Activated B cell treated with CpG ODN at 0.5 μM for 24 hours (primary cell): ENCODE measurements around the gene LLPH. TPM values are rescaled to one million over a fixed set of nuclear protein-coding genes. Genes with fewer than 3 reads are reported as not detected.

Experiments
- ATAC-seq: fragments of 200-7000 bp; cut with Tn5 transposase; one replicate; pipeline ENCODE4 v1.10.0; 2021; ENCODE audit warnings: low read depth, mild to moderate bottlenecking, moderate library complexity
- CTCF ChIA-PET: fragments of 350-600 bp; sonication (Branson Sonifier 250); formaldehyde crosslinking; loops from one replicate; lab custom pipeline; 2021; ENCODE audit warnings: antibody characterized with exemption; lab: Charles Lee
- POLR2A ChIA-PET: fragments of 350-600 bp; sonication (Branson Sonifier 250); formaldehyde crosslinking; loops from one replicate; lab custom pipeline; 2021; ENCODE audit warnings: antibody characterized with exemption; lab: Charles Lee
- DNase-seq: peaks from one replicate; pipeline ENCODE4 v3.0.0; 2022
- H3K27ac Mint-ChIP-seq: one replicate; pipeline ENCODE4 v1.8.0; 2020; ENCODE audit warnings: mixed read lengths
- H3K27me3 Mint-ChIP-seq: one replicate; pipeline ENCODE4 v1.8.0; 2021; ENCODE audit warnings: mixed read lengths
- H3K36me3 Mint-ChIP-seq: one replicate; pipeline ENCODE4 v1.8.0; 2021; ENCODE audit warnings: low read depth, mixed read lengths
- H3K4me1 Mint-ChIP-seq: one replicate; pipeline ENCODE4 v1.8.0; 2021; ENCODE audit warnings: mixed read lengths
- H3K4me3 Mint-ChIP-seq: one replicate; pipeline ENCODE4 v1.8.0; 2020; ENCODE audit warnings: mild to moderate bottlenecking, mixed read lengths
- H3K9me3 Mint-ChIP-seq: one replicate; pipeline ENCODE4 v1.8.0; 2020; ENCODE audit warnings: mixed read lengths
- CTCF ChIP-seq: fragments of 200-600 bp; IDR thresholded peaks from one replicate; pipeline ENCODE4 v1.8.0; 2022; ENCODE audit warnings: antibody characterized with exemption, mild to moderate bottlenecking
- intact Hi-C: fragments of 100-400 bp; cut with micrococcal nuclease; formaldehyde crosslinking; loops from one replicate; pipeline ENCODE4 v1.15.1; 2024
- total RNA-seq: library from RNA; stranded (reverse); gene quantifications from 2 replicates; pipeline ENCODE4 v1.2.3, GENCODE V29; 2022

Gene LLPH
- total RNA-seq, 1 donor from 2014 or later, result 29.5 TPM

GRCh38 chr12:66082744-66083143, 47.8 kb downstream of the LLPH start:
- H3K4me1 Mint-ChIP-seq, result no peaks in the 10 kb centered on the region
- intact Hi-C loops, result no loop called here
- H3K36me3 Mint-ChIP-seq, result no peaks in the 10 kb centered on the region
- ATAC-seq, result no peak
- H3K4me3 Mint-ChIP-seq, result no peak overlapping the region
- TF ChIP-seq CTCF, result no peak
- CTCF ChIA-PET, result no interaction called here
- H3K27me3 Mint-ChIP-seq, result peaks cover 15% of the 10 kb centered on the region
- DNase-seq, result no peak
- peaks cover 2% of the 10 kb centered on the region for H3K9me3 Mint-ChIP-seq
- H3K27ac Mint-ChIP-seq, result no peak overlapping the region
- POLR2A ChIA-PET, result no interaction called here

- Mint-ChIP-seq H3K9me3 (peaks cover 2% of the 10 kb centered on the region), H3K4me1 (no peaks in the 10 kb centered on the region), H3K27me3 (peaks cover 10% of the 10 kb centered on the region), H3K27ac (no peak overlapping the region), H3K4me3 (no peak overlapping the region), H3K36me3 (no peaks in the 10 kb centered on the region)
- POLR2A ChIA-PET, result no interaction called here
- CTCF ChIA-PET, result interaction anchor here (0.7 kb wide), 1 partner anchor 8 kb away, joined by 3 read pairs; no protein-coding TSS in a partner anchor
- no peak for TF ChIP-seq CTCF
- DNase-seq (no peak), ATAC-seq (no peak)
- intact Hi-C loops, result no loop called here
Observed at GRCh38 chr12:66080791-66081190, 49.8 kb downstream of the LLPH start.

GRCh38 chr12:66077542-66077941, 53.0 kb downstream of the LLPH start:
- intact Hi-C loops, result no loop called here
- H3K36me3 Mint-ChIP-seq, result no peaks in the 10 kb centered on the region
- H3K27me3 Mint-ChIP-seq, result peaks cover 10% of the 10 kb centered on the region
- no peaks in the 10 kb centered on the region for H3K9me3 Mint-ChIP-seq
- H3K4me1 Mint-ChIP-seq, result peaks cover 4% of the 10 kb centered on the region
- no peak for TF ChIP-seq CTCF
- DNase-seq (no peak), ATAC-seq (no peak)
- H3K4me3 Mint-ChIP-seq, result no peak overlapping the region
- ChIA-PET CTCF (no interaction called here), POLR2A (no interaction called here)
- H3K27ac Mint-ChIP-seq, result no peak overlapping the region

- DNase-seq, result no peak
- no peaks in the 10 kb centered on the region for H3K9me3 Mint-ChIP-seq
- TF ChIP-seq CTCF, result no peak
- H3K4me1 Mint-ChIP-seq, result peaks cover 18% of the 10 kb centered on the region
- intact Hi-C loops, result no loop called here
- H3K4me3 Mint-ChIP-seq, result no peak overlapping the region
- H3K36me3 Mint-ChIP-seq, result no peaks in the 10 kb centered on the region
- H3K27me3 Mint-ChIP-seq, result peaks cover 10% of the 10 kb centered on the region
- no peak overlapping the region for H3K27ac Mint-ChIP-seq
- ATAC-seq, result no peak
- POLR2A ChIA-PET, result no interaction called here
- CTCF ChIA-PET, result no interaction called here
Observed at GRCh38 chr12:66074561-66074960, 56.0 kb downstream of the LLPH start.

- POLR2A ChIA-PET, result no interaction called here
- Mint-ChIP-seq H3K9me3 (no peaks in the 10 kb centered on the region), H3K36me3 (no peaks in the 10 kb centered on the region), H3K27me3 (peaks cover 3% of the 10 kb centered on the region), H3K4me1 (peaks cover 18% of the 10 kb centered on the region), H3K4me3 (no peak overlapping the region), H3K27ac (no peak overlapping the region)
- DNase-seq, result no peak
- no peak for ATAC-seq
- CTCF ChIA-PET, result no interaction called here
- intact Hi-C loops, result no loop called here
- TF ChIP-seq CTCF, result no peak
Observed at GRCh38 chr12:66072566-66072965, 58.0 kb downstream of the LLPH start.
